ENCODE results near the gene RHBDL2.

DNA sequence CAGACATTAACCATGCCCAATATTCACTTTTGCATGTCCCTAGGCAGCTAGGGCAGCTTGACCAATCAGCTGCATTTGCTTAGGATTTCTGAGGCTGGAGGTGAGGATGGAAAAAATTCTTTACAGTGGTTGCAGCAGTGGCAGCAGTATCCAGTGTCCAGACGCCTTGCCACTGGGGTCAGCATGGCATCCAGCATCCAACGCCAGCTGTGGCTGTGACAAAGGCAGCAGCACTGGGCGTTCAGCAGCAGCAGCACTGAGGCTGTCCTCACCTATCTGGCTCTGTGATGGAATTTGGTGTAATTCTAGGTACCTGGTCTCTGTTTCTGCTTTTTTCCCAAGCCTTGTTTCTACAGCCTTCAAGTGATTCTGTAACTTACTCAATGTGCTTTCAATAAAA lies 15.5 kb downstream of the RHBDL2 start:
- TF ChIP-seq EZH2 (IDR thresholded peaks at IDR 0.05; ENCODE audit: borderline replicate concordance, insufficient read depth, low read depth, low read length, poor library complexity, severe bottlenecking): no peak
- TF ChIP-seq, protein P1, sequence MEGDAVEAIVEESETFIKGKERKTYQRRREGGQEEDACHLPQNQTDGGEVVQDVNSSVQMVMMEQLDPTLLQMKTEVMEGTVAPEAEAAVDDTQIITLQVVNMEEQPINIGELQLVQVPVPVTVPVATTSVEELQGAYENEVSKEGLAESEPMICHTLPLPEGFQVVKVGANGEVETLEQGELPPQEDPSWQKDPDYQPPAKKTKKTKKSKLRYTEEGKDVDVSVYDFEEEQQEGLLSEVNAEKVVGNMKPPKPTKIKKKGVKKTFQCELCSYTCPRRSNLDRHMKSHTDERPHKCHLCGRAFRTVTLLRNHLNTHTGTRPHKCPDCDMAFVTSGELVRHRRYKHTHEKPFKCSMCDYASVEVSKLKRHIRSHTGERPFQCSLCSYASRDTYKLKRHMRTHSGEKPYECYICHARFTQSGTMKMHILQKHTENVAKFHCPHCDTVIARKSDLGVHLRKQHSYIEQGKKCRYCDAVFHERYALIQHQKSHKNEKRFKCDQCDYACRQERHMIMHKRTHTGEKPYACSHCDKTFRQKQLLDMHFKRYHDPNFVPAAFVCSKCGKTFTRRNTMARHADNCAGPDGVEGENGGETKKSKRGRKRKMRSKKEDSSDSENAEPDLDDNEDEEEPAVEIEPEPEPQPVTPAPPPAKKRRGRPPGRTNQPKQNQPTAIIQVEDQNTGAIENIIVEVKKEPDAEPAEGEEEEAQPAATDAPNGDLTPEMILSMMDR (IDR thresholded peaks at IDR 0.05): no peak

All from B cell (primary cell).